Cardiac muscle cell (in vitro differentiated cells and primary cell): ENCODE measurements around the gene ALB. TPM values are rescaled to one million over a fixed set of nuclear protein-coding genes. Genes with fewer than 3 reads are reported as not detected.

Source experiments
- DNase-seq, 2 donors: peaks; one replicate each; pipeline versions ENCODE4 v3.0.0 to v3.0.0-alpha.2; 2010 to 2017; ENCODE audit warnings: low read depth in 1 of 2, low spot score in 1 of 2
- H3K27ac ChIP-seq: fragments of 200-600 bp; sonication (generic); 2 replicates; pipeline ENCODE4 v1.5.1; 2016
- H3K27me3 ChIP-seq: fragments of 200-600 bp; sonication (generic); 2 replicates; pipeline ENCODE4 v1.6.0; 2016; ENCODE audit warnings: control low read depth
- H3K36me3 ChIP-seq: fragments of 200-600 bp; sonication (generic); 2 replicates; pipeline ENCODE4 v1.5.1; 2016; ENCODE audit warnings: control low read depth
- H3K4me1 ChIP-seq: fragments of 200-600 bp; sonication (generic); 2 replicates; pipeline ENCODE4 v1.8.1; 2017; ENCODE audit warnings: low read depth, mild to moderate bottlenecking, mixed run types
- H3K4me3 ChIP-seq: fragments of 200-600 bp; sonication (generic); 2 replicates; pipeline ENCODE4 v1.5.1; 2016; ENCODE audit warnings: mild to moderate bottlenecking
- H3K9me3 ChIP-seq: fragments of 200-600 bp; sonication (generic); 2 replicates; pipeline ENCODE4 v1.5.1; 2017; ENCODE audit warnings: low read depth, mild to moderate bottlenecking, control low read depth
- polyA plus RNA-seq: library from polyadenylated mRNA; unstranded; fragments of >200 nt; fragmentation: Nextera tagmentation; extraction: Ambion mirVana; gene quantifications from 2 replicates; pipeline ENCODE4 v1.2.1, GENCODE V29; 2016
- total RNA-seq: library from RNA; depleted of rRNA; stranded (reverse); fragments of >200 nt; gene quantifications from 2 replicates; pipeline ENCODE4 v1.2.3, GENCODE V29; 2016
- TF ChIP-seq, protein P1 (sequence below): IDR thresholded peaks from 2 replicates; pipeline ENCODE4 v1.5.1; 2012; ENCODE audit warnings: low read depth, mild to moderate bottlenecking, low read length

Gene ALB
- total and polyA plus RNA-seq, 2 experiments from 2014 or later, result 1.5 to 5.4 TPM

DNA sequence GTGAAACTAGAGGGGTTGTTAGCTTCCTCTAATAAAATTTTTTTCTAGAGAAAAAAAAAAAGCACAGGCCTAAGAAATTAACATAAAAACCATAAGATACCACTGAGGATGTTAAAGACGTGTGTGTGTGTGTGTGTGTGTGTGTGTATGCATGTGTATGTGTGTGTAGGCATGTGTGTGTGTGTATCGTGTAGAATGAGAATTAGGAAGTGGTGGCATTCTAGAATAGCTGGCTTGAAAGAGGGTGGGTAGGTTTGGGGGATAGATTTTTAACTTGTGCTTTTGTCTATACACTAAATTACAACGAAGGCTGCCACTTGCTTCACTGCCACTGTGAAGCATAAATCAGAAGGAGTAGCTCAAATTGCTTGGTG lies 54.9 kb downstream of the ALB start:
- no peaks in the 10 kb centered on the region for H3K9me3 ChIP-seq
- DNase-seq, result no peak
- no peaks in the 10 kb centered on the region for H3K27me3 ChIP-seq
- no peaks in the 10 kb centered on the region for H3K4me1 ChIP-seq
- no peak overlapping the region for H3K27ac ChIP-seq
- H3K4me3 ChIP-seq, result no peak overlapping the region
- TF ChIP-seq, protein P1, sequence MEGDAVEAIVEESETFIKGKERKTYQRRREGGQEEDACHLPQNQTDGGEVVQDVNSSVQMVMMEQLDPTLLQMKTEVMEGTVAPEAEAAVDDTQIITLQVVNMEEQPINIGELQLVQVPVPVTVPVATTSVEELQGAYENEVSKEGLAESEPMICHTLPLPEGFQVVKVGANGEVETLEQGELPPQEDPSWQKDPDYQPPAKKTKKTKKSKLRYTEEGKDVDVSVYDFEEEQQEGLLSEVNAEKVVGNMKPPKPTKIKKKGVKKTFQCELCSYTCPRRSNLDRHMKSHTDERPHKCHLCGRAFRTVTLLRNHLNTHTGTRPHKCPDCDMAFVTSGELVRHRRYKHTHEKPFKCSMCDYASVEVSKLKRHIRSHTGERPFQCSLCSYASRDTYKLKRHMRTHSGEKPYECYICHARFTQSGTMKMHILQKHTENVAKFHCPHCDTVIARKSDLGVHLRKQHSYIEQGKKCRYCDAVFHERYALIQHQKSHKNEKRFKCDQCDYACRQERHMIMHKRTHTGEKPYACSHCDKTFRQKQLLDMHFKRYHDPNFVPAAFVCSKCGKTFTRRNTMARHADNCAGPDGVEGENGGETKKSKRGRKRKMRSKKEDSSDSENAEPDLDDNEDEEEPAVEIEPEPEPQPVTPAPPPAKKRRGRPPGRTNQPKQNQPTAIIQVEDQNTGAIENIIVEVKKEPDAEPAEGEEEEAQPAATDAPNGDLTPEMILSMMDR, result no peak
- H3K36me3 ChIP-seq, result no peaks in the 10 kb centered on the region

DNA sequence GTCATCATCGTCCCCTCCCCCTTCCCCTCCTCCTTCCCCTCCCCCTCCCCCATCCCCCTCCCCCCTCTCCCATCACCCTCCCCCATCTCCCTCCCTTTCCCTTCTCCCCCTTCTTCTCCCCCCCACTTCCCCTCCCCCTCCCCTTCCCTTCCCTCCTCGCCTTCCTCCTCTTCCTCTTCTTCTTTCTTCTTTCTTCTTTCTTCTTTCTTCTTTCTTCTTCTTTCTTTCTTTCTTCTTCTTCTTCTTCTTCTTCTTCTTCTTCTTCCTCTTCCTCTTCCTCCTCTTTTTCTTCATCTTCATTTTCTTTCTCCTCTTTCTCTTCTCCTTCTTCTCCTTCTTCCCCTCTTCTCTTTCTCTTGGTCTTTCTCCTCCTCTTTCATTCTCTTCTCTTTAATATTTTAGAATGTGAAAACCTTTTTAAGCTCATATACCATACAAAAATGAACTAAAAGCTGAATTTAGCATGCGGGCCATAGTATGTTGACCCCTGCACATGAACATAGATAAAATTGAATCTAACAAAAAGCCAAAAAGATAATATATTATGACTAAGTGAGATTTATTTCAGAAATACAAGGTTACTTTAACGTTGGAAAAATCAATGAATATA lies 56.9 kb downstream of the ALB start:
- Histone ChIP-seq H3K36me3 (no peaks in the 10 kb centered on the region), H3K4me1 (no peaks in the 10 kb centered on the region), H3K9me3 (no peaks in the 10 kb centered on the region), H3K4me3 (no peak overlapping the region), H3K27me3 (no peaks in the 10 kb centered on the region), H3K27ac (no peak overlapping the region)
- no peak for DNase-seq
- TF ChIP-seq, protein P1, result no peak

DNA sequence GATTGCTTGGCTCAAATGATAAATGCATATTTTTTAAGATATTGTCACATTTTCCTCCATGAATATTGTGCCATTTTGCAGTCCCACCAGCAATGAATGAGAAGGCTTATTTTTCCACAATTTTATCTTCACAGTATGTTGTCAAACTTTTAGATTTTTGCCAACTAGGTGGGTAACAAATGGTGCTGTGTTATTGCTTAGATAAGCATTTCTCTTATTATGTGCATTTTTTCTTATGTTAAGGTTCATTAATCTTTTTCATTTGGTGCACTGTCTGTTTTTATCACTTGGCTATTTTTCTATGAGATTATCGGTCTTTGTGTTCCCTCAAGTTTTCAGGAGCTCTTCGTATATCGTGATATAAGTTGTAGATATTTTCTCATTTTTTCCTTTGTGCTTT lies 64.1 kb downstream of the ALB start:
- no peak overlapping the region for H3K27ac ChIP-seq
- no peak for DNase-seq
- H3K4me3 ChIP-seq, result no peak overlapping the region
- H3K27me3 ChIP-seq, result no peaks in the 10 kb centered on the region
- H3K36me3 ChIP-seq, result no peaks in the 10 kb centered on the region
- H3K4me1 ChIP-seq, result no peaks in the 10 kb centered on the region
- TF ChIP-seq, protein P1, result no peak
- no peaks in the 10 kb centered on the region for H3K9me3 ChIP-seq

DNA sequence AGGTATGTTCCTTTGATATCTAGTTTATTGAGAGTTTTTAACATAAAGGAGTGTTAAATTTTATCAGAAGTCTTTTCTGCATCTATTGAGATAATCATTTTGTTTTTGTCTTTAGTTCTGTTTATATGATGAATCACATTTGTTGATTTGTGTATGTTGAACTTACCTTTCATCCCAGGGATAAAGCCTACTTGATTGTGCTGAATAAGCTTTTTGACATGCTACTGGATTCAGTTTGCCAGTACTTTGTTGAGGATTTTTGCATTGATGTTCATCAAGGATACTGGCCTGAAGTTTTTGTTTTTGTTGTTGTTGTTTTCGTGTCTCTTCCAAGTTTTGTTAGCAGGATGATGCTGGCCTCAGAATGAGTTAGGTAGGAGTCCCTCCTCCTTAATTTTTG lies 66.6 kb downstream of the ALB start:
- H3K36me3 ChIP-seq, result no peaks in the 10 kb centered on the region
- no peak overlapping the region for H3K27ac ChIP-seq
- TF ChIP-seq, protein P1, result no peak
- H3K4me1 ChIP-seq, result no peaks in the 10 kb centered on the region
- no peak overlapping the region for H3K4me3 ChIP-seq
- no peak for DNase-seq
- no peaks in the 10 kb centered on the region for H3K9me3 ChIP-seq
- no peaks in the 10 kb centered on the region for H3K27me3 ChIP-seq

Other genes with a start within 250 kb of the ALB start
- 55.5 and 60.1 TPM in 2 replicates for gene ANKRD17, start 145.5 kb upstream of the ALB start, total RNA-seq
- gene ANKRD17, start 145.5 kb upstream of the ALB start, polyA plus RNA-seq, result 38.9 and 50.2 TPM in 2 replicates
- 0.67 and 0.77 TPM in 2 replicates for gene AFP, start 31.9 kb downstream of the ALB start, total RNA-seq
- gene AFP, start 31.9 kb downstream of the ALB start, polyA plus RNA-seq, result 9.1 TPM in 1 of 2 replicates, not detected in the other
- gene AFM, start 77.5 kb downstream of the ALB start, total RNA-seq, result not detected in 2 replicates
- 0.06 TPM in 1 of 2 replicates, not detected in the other for gene AFM, start 77.5 kb downstream of the ALB start, polyA plus RNA-seq
- gene RASSF6, start 216.1 kb downstream of the ALB start, total RNA-seq, result not detected in 2 replicates
- gene RASSF6, start 216.1 kb downstream of the ALB start, polyA plus RNA-seq, result not detected in 2 replicates